GM18505 (cell line): ENCODE measurements around the gene ZFP69B.
A peak's percentile ranks its signal among the peaks of the same experiment; 100 is the strongest.

Experiments used
- ATAC-seq: cut with Tn5 transposase; IDR thresholded peaks from one replicate; pipeline ENCODE4 v1.9.1; 2021; ENCODE audit not compliant: unreplicated experiment
- POLR2A ChIP-seq: IDR thresholded peaks from 4 replicates; pipeline ENCODE4 v1.6.1; 2011; ENCODE audit warnings: borderline replicate concordance; ENCODE audit not compliant: insufficient read depth, insufficient read length; ENCODE audit errors: extremely low read depth

The ZFP69B gene

DNA sequence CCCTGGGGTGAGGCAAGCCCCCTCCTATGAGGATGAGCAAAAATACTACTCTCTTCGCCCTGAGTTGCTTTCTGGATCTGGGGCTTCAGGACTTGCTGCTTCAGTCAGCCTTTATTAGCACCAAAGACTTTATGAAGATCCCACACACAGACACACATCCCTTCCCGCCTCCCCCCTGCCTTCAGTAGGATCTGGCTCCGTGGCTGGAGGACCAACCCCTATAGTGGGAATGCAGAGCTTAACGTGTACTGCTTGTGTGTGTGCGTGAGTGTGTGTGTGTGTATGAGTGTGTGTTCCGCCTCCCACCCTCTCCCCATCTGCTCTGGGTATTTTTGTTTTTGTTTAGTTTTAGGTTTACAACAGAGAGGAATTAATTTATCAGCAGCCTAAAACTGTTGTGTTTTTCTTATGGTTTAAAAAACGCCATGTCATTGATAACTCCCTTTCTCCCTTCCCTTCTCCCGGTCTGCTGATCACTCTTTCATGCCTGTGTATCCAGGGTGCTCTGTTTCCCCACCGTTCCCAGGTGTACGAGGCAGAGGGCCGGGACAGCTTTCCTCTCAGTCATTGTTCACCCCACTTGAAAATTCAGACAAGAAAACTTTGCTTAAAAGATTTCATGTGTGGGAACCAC is 27.5 kb upstream of the ZFP69B start:
- no peak for ATAC-seq
- TF ChIP-seq POLR2A: no peak

DNA sequence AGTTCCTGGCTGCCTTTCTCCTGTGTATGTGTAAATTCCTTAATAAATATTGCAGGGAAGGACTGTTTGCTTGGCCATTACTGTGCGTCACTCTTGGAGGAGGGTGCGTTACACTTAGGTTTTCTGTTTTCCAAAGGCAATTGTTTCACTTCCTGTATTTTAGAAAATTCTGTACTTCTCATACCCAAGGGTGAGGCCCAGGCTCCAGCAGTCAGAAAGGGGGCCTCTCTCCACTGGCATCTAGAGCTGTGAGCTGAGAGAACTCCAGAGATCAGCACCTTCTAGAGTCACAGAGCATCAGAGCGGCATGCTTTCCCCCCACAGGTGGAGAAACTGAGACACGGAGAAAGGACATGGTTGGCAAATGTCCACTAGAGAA is 27.0 kb upstream of the ZFP69B start:
- no peak for TF ChIP-seq POLR2A
- no peak for ATAC-seq

DNA sequence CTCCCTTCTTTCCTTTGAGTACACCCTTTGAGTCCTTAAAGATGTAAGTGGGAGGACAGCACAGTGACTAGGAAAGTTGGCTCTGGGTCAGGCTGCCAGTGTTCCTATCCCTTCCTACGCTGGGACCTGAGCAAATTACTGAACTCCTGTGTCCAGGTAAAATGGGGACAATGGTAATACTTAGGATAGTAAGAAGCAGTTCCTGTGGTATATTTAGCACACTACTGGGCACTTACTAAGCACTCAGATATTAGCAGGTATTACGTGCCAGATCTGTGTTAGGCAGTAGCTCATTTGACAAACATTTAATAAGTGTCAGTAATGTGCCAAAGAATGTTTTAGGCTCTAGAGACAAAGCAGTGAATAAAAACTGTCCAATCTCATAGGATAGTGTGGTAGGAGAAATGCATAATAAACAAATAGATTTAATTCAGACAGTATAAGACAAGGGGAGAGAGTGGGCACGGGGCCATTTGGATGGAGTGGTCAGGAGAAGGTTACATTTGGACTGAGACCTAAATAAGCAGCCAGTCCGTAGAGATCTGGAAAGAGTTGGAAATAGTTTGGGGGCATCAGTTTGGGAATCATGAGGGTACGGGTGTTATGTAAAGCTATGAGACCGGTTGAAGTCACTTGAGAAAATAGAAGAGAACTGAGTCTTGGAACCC is 26.2 kb upstream of the ZFP69B start:
- TF ChIP-seq POLR2A: no peak
- no peak for ATAC-seq

DNA sequence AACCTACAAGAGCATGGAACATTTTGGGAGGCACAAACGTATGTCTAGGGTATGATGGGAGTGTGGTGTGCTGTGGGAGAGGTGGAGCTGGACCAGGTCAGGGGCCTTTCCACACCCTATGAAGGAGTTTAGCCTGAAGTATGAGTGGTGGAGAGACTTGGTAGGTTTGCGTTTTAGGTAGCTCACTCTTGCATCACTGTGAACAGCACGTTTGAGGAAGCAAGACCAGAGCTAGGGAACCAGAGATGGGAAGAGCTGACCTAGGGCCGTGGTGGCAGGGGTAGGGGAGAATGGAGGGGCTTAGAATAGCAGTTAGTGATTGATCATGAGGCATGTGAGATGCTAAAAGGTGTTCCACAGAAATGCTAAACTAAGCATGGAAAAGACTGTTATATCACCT is 25.1 kb upstream of the ZFP69B start:
- TF ChIP-seq POLR2A: no peak
- no peak for ATAC-seq

DNA sequence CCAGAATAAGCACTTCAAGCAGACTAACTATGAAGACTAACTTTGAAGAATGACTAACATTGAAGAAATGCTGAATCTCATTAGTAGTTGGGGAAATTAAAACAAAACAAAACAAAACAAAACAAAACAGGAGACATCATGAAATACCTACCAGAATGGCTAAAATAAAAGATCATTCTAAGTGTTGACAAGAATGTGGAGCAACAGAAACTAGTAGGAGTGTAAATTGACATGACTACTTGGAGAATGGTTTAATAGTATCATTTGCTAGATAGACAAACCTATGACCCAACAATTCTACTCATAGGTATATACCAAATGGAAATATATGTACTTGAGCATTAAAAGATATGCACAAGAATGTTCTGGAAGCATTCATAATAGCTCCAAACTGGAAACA is 18.9 kb upstream of the ZFP69B start:
- ATAC-seq: no peak
- TF ChIP-seq POLR2A: no peak

DNA sequence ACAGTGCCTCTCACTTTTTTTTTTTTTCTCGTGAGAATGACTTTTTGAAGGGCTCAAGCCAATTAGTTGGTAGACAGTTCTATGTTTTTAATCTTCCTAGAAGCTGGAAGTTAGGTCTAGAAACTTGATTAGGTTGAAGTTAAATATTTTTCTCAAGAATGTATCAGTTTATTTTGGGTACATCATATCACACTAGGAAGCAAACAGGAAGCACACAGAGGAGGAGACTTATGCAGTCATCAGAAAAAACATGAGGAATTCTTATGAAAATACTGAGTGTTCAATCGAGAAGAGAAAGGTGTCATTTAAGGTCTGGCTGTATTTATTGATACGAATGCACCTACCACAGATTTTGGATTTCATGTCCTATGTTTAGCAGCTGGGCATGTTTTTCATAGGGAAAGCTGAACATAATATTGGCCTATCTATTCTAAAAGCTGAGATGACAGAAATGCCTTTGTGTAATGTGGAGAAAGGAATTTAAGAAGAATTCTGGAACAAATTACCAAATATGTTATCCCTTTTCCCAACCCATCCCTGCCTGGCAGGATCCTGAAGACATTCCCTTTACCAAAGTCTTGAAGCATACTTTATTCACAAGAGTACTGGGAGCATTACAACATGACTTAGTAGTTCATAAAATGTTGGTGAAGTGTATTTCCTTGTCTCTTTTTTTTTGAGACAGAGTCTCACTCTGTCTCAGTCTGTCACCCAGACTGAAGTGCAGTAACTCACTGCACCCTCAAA is 17.5 kb upstream of the ZFP69B start:
- ATAC-seq: no peak
- TF ChIP-seq POLR2A: no peak

DNA sequence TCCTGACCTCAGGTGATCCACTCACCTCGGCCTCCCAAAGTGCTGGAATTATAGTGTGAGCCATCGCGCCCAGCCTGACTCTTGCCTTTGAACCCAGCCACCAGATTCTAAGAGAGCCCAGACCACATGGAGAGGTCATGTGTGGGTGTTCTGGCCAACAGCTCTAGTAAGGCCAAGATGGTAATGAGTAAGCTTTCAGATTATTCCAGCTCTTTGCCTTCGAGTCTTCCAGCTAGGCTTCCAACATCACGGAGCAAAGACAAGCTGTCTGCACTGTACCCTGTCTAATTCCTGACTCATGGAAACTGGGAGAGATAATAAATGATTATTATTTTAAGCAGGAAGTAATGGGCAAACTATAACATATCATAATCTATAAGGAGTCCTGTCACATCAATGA is 14.8 kb upstream of the ZFP69B start:
- ATAC-seq: no peak
- no peak for TF ChIP-seq POLR2A

DNA sequence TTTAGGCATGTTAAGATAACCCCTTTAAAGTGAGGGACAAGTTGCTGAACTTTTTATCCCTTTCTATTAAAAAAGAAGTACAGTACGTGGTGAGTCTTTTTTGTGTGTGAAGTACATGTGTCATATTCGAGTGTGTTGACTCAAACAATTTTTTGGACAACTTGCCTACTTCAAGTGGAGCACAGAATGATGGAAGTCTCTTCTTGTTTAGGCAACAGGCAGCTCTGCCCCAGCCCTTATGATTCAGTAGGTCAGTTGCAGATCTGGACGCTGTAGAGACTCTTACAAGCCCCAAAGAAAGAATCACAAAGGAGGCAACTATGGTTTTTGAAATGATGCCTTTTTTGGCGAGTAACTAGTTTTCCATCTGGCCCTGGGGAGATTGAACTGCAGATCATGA is 14.4 kb upstream of the ZFP69B start:
- no peak for TF ChIP-seq POLR2A
- no peak for ATAC-seq

DNA sequence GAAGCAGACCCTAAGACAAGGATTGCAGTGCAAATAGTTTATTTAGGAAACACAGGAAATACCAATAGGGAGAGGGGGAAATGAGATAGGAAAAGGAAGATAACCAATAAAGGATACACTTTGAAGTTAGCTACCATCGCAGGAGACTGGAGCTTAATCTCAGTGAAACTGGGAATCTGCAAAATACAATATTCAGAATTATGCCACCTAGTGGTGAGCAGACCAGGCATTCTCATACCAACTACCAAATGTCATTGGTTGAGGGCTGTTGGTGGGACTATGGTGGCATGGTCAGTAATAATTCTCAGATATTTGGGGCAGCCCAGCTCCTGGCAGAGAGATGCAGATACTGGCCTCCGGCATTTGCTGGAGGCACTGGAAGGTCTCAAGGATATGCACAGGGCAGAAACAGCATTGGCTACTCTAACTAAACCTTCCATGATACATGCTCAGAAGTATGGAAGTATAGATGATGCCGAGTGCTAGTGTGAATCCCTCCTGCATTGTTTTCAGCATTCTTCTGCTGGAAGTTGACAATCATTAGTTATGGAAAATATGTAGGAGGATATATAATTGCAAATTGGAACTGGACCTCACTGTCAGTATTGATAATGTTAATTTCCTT is 11.8 kb upstream of the ZFP69B start:
- no peak for ATAC-seq
- TF ChIP-seq POLR2A: no peak

DNA sequence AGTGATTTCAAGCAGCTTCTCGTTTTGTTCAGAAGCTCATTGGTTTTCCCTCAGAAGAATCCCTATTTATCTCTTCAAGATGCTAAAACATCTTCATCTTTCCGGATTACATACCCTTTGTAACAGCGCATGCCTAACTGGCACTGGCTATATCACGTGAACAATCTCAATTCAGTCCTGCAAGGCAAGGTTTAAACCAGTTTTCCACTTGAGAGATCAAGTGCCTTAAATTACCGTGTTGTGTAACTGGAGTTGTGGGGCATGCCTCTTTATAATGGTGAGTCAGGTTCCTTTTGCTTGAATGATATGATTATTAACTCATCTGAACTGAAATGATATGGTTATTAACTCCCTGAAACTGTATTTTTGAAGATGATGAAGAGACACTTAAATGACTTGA is 11.0 kb upstream of the ZFP69B start:
- ATAC-seq: no peak

DNA sequence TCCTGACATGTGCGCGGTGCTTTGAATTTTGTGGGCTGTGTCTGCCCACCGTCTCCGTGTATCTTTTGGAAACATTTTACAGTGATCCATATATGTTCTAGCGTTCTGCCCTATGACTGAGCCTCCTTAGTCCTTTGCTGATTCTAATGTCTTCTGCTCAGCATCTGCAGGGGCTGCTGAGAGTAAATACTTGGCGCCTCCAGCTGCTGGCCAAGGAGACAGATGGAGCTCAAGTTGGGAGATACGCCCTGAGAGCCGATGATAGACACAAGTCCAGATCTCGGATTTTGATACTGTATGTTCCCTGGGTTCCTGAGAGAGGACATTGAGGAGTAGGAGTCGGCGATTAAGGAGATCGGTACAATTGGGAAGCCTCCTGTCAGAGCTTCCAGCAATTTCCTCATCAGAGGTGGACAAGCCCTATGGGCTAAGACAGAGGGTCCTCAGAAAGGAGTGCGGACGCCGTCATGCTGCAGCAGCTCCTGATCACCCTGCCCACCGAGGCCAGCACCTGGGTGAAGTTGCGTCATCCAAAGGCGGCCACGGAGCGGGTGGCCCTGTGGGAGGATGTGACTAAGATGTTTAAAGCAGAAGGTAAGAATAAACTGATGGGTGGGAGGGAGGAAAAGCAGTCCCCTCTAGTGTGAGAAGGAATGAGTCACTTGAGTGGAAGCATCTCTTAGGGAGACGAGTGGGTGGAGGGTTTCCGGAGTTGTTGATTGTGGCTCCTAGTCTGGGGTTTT is 390 bp downstream of the ZFP69B start:
- ATAC-seq: peak; percentile 11
- no peak for TF ChIP-seq POLR2A

More for the DNA sequence above, 11.0 kb upstream of the ZFP69B start:
- TF ChIP-seq POLR2A: no peak

DNA sequence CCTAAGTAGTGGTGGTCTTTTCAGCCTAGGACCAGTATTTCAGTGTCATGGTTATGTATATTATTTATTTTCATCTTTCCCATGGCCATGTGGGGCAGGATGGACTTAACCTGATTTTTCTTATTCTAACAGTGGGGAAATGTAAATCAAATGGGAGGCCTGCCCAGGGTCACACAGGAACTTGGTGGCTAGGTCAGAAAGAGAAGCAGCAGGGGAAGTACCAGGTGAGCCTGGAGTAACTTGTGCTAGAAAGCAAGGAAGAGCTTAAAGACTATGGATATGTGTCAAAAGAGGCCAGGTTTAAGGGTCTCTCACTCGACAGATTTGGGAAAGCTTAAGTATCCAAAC is 936 bp downstream of the ZFP69B start:
- no peak for ATAC-seq
- TF ChIP-seq POLR2A: no peak

DNA sequence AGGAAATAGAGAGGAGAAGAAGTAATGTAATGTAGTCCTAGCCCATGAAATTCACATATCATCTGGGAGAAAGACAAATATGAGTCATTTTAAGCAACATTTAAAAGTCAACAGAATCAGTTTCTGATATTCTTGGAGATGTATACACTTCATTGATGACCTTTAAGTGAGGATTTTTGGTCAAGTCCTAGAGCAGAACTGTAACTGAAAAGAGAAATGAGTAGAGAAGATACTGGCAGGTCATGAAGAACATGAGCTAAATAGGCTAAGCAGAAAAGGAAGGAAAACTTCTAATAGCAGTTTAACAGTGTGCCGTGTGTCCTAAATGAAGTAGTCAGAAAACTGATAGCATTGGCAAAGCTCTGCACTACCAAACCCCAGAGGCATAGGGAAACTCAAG is 4.6 kb downstream of the ZFP69B start:
- TF ChIP-seq POLR2A: no peak
- no peak for ATAC-seq
